ENCODE data around the gene EFCAB14.

Gene EFCAB14

DNA sequence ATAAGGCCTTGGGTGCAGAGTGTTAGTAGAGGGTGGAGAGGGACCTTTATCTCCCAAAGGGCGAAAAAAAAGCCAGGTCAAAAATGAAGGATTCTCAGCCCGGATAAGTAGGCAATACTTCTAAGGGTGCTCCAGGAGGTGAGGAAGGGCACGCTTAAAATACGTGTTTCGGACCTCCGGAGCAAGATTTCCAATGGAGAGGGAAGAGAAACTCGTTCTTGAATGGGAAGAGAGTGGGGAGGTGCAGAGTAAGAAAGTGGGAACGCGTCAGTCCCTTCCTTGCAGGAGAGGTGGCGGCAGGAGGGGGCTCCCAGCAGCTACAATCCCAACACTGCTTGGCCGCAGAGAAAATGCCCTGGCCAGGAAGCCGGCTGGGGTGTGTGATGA is 581 bp downstream of the EFCAB14 start:
- H3K9ac ChIP-seq (ENCODE audit: low read length) = peak overlapping the region; percentile 83
- peaks cover 11% of the 10 kb centered on the region for H3K79me2 ChIP-seq (ENCODE audit: insufficient read depth, low read length)
- no peaks in the 10 kb centered on the region for H3K27me3 ChIP-seq (ENCODE audit: insufficient read depth, low read length)
- H3F3A ChIP-seq (ENCODE audit: insufficient read depth, low read length) = no peaks in the 10 kb centered on the region
- H3K4me3 ChIP-seq (ENCODE audit: low read depth, low read length, poor library complexity, severe bottlenecking) = peak overlapping the region; percentile 71
- peaks cover 26% of the 10 kb centered on the region for H3K4me1 ChIP-seq (ENCODE audit: insufficient read depth, low read length, severe bottlenecking)
- no peak overlapping the region for H2AFZ ChIP-seq (ENCODE audit: low read length)
- H3K4me2 ChIP-seq (ENCODE audit: low read length) = peak overlapping the region; percentile 88
- no peak overlapping the region for H3K27ac ChIP-seq (ENCODE audit: low read depth, low read length, poor library complexity, severe bottlenecking)
- no peaks in the 10 kb centered on the region for H3K9me2 ChIP-seq (ENCODE audit: low read depth, low read length)
- no peaks in the 10 kb centered on the region for H3K9me3 ChIP-seq (ENCODE audit: low read length)
- no peaks in the 10 kb centered on the region for H4K20me1 ChIP-seq (ENCODE audit: insufficient read depth, low read length)
- peaks cover 26% of the 10 kb centered on the region; the same call in 1 of the 2 replicates for H3K36me3 ChIP-seq (ENCODE audit: insufficient read depth, low read length)
- TF ChIP-seq CTCF (IDR thresholded peaks at IDR 0.05; ENCODE audit: low read length) (no peak), EZH2 (IDR thresholded peaks at IDR 0.05; ENCODE audit: borderline replicate concordance, low read length) (no peak)

- Histone ChIP-seq H3K36me3 (ENCODE audit: insufficient read depth, low read length) (peaks cover 31% of the 10 kb centered on the region), H3K4me3 (ENCODE audit: low read depth, low read length, poor library complexity, severe bottlenecking) (peak overlapping the region; percentile 71), H3K4me2 (ENCODE audit: low read length) (peak overlapping the region; percentile 88), H3K4me1 (ENCODE audit: insufficient read depth, low read length, severe bottlenecking) (peaks cover 26% of the 10 kb centered on the region), H3K9me2 (ENCODE audit: low read depth, low read length) (no peaks in the 10 kb centered on the region), H2AFZ (ENCODE audit: low read length) (no peak overlapping the region), H3K79me2 (ENCODE audit: insufficient read depth, low read length) (peaks cover 11% of the 10 kb centered on the region), H3K27me3 (ENCODE audit: insufficient read depth, low read length) (no peaks in the 10 kb centered on the region), H3K9me3 (ENCODE audit: low read length) (no peaks in the 10 kb centered on the region), H3K9ac (ENCODE audit: low read length) (peak overlapping the region; percentile 83), H3F3A (ENCODE audit: insufficient read depth, low read length) (no peaks in the 10 kb centered on the region), H3K27ac (ENCODE audit: low read depth, low read length, poor library complexity, severe bottlenecking) (no peak overlapping the region), H4K20me1 (ENCODE audit: insufficient read depth, low read length) (no peaks in the 10 kb centered on the region)
- TF ChIP-seq CTCF (IDR thresholded peaks at IDR 0.05; ENCODE audit: low read length) = no peak
- TF ChIP-seq EZH2 (IDR thresholded peaks at IDR 0.05; ENCODE audit: borderline replicate concordance, low read length) = no peak
Observed at GRCh38 chr1:46717654-46718053, 1.3 kb downstream of the EFCAB14 start.

GRCh38 chr1:46714976-46715375 is 3.9 kb downstream of the EFCAB14 start:
- TF ChIP-seq CTCF (IDR thresholded peaks at IDR 0.05; ENCODE audit: low read length) (no peak), EZH2 (IDR thresholded peaks at IDR 0.05; ENCODE audit: borderline replicate concordance, low read length) (no peak)
- no peaks in the 10 kb centered on the region for H3F3A ChIP-seq (ENCODE audit: insufficient read depth, low read length)
- H3K4me2 ChIP-seq (ENCODE audit: low read length) = no peak overlapping the region
- no peak overlapping the region for H2AFZ ChIP-seq (ENCODE audit: low read length)
- H3K9ac ChIP-seq (ENCODE audit: low read length) = no peak overlapping the region
- H3K79me2 ChIP-seq (ENCODE audit: insufficient read depth, low read length) = peaks cover 11% of the 10 kb centered on the region
- H3K27ac ChIP-seq (ENCODE audit: low read depth, low read length, poor library complexity, severe bottlenecking) = no peak overlapping the region
- H3K4me1 ChIP-seq (ENCODE audit: insufficient read depth, low read length, severe bottlenecking) = peaks cover 26% of the 10 kb centered on the region
- H3K4me3 ChIP-seq (ENCODE audit: low read depth, low read length, poor library complexity, severe bottlenecking) = no peak overlapping the region
- H3K27me3 ChIP-seq (ENCODE audit: insufficient read depth, low read length) = no peaks in the 10 kb centered on the region
- H3K36me3 ChIP-seq (ENCODE audit: insufficient read depth, low read length) = peaks cover 48% of the 10 kb centered on the region
- no peaks in the 10 kb centered on the region for H4K20me1 ChIP-seq (ENCODE audit: insufficient read depth, low read length)
- H3K9me2 ChIP-seq (ENCODE audit: low read depth, low read length) = no peaks in the 10 kb centered on the region
- H3K9me3 ChIP-seq (ENCODE audit: low read length) = no peaks in the 10 kb centered on the region

Measured in OCI-LY1 (cell line).